H1 (cell line): ENCODE data around the gene ALG5. TPM values are rescaled to one million over a fixed set of nuclear protein-coding genes. Genes with fewer than 3 reads are reported as not detected.

ENCODE experiments used
- CTCF ChIA-PET: fragments of 300-600 bp; sonication (Branson Sonifier 250); formaldehyde crosslinking; loops from one replicate; lab custom pipeline; 2021; ENCODE audit not compliant: partially characterized antibody; lab: Charles Lee
- POLR2A ChIA-PET: fragments of 300-600 bp; sonication (Branson Sonifier 250); formaldehyde crosslinking; loops from one replicate; lab custom pipeline; 2021; ENCODE audit warnings: inconsistent platforms; ENCODE audit not compliant: partially characterized antibody; lab: Charles Lee
- DNase-seq, 2 experiments: peaks; one replicate each; pipeline versions ENCODE4 v3.0.0 to v3.0.0-alpha.2; 2010 to 2022; ENCODE audit warnings: low spot score in 2 of 2, low read depth in 1 of 2, mixed read lengths in 1 of 2
- FAIRE-seq: peaks from 2 replicates; lab custom pipeline; 2011; peaks lifted over from hg19 to GRCh38; lab: Jason Lieb, UNC
- H2AFZ ChIP-seq: 2 replicates; pipeline ENCODE4 v1.8.1; 2012; ENCODE audit warnings: low read length, inconsistent platforms
- H2AK5ac ChIP-seq: 2 replicates; pipeline ENCODE4 v1.6.1; 2013; ENCODE audit warnings: low read depth, low read length
- H2BK120ac ChIP-seq: replicated peaks from 2 replicates; pipeline ENCODE3; 2013; ENCODE audit warnings: low read depth, low read length, inconsistent platforms
- H2BK12ac ChIP-seq: 2 replicates; pipeline ENCODE4 v1.6.1; 2013; ENCODE audit warnings: low read depth, low read length
- H2BK15ac ChIP-seq: 2 replicates; pipeline ENCODE4 v1.6.1; 2013; ENCODE audit warnings: low read length
- H2BK20ac ChIP-seq: 2 replicates; pipeline ENCODE4 v1.6.1; 2013; ENCODE audit warnings: low read length
- H2BK5ac ChIP-seq: 2 replicates; pipeline ENCODE4 v1.6.1; 2013; ENCODE audit warnings: low read depth, low read length
- H3K14ac ChIP-seq: 2 replicates; pipeline ENCODE4 v1.6.1; 2013; ENCODE audit warnings: inconsistent platforms; ENCODE audit not compliant: insufficient read length
- H3K18ac ChIP-seq: 2 replicates; pipeline ENCODE4 v1.6.1; 2013; ENCODE audit warnings: low read length; ENCODE audit errors: extremely low read depth
- H3K23ac ChIP-seq: 2 replicates; pipeline ENCODE4 v1.6.1; 2013; ENCODE audit warnings: inconsistent platforms; ENCODE audit not compliant: insufficient read length
- H3K23me2 ChIP-seq: 2 replicates; pipeline ENCODE4 v1.6.1; 2013; ENCODE audit warnings: low read depth, low read length
- H3K27ac ChIP-seq: 2 replicates; pipeline ENCODE4 v1.6.1; 2011; ENCODE audit warnings: low read depth, low read length, inconsistent platforms
- H3K27me3 ChIP-seq, 4 experiments: replicated peaks in 1 of 4; 1 replicate in 1 of 4; 2 replicates in 3 of 4; pipeline versions ENCODE4 v1.6.1 to v1.8.1; 2011 to 2013; ENCODE audit warnings: low read length in 3 of 4, mild to moderate bottlenecking in 3 of 4, inconsistent platforms in 2 of 4, mixed read lengths in 2 of 4, moderate library complexity in 1 of 4; ENCODE audit not compliant: control insufficient read depth in 3 of 4, insufficient read depth in 3 of 4; ENCODE audit errors: extremely low read depth in 1 of 4
- H3K36me3 ChIP-seq, 4 experiments: 2 replicates each; pipeline versions ENCODE4 v1.6.1 to v1.8.1; 2011 to 2013; ENCODE audit warnings: mild to moderate bottlenecking in 4 of 4, low read length in 3 of 4, moderate library complexity in 2 of 4, control low read depth in 1 of 4, inconsistent platforms in 1 of 4; ENCODE audit not compliant: insufficient read depth in 4 of 4, control insufficient read depth in 2 of 4
- H3K4ac ChIP-seq: replicated peaks from 2 replicates; pipeline ENCODE3; 2013; ENCODE audit warnings: low read length, low read depth, mixed read lengths, inconsistent platforms; ENCODE audit not compliant: insufficient read length
- H3K4me1 ChIP-seq, 4 experiments: replicated peaks in 1 of 4; 1 replicate in 1 of 4; 2 replicates in 3 of 4; pipeline versions ENCODE4 v1.6.1 to v1.8.1; 2011 to 2013; ENCODE audit warnings: low read length in 3 of 4, inconsistent platforms in 2 of 4, mixed read lengths in 1 of 4; ENCODE audit not compliant: insufficient read depth in 4 of 4, control insufficient read depth in 3 of 4
- H3K4me2 ChIP-seq, 2 experiments: 2 replicates each; pipeline versions ENCODE4 v1.6.1 to v1.8.1; 2011 to 2013; ENCODE audit warnings: low read depth in 2 of 2, low read length in 2 of 2, control low read depth in 1 of 2, inconsistent platforms in 1 of 2, mild to moderate bottlenecking in 1 of 2; ENCODE audit not compliant: insufficient read depth in 1 of 2
- H3K4me3 ChIP-seq, 4 experiments: fragments of 200-600, 300-600 bp in 1 of 4; sonication (generic), shearing (Covaris generic), sonication (Bioruptor Twin) in 1 of 4; 2 replicates each; pipeline versions ENCODE4 v1.5.1 to v1.8.1; 2011 to 2016; ENCODE audit warnings: low read length in 4 of 4, low read depth in 3 of 4, control low read depth in 2 of 4, inconsistent platforms in 2 of 4, mild to moderate bottlenecking in 2 of 4, mixed read lengths in 1 of 4, moderate library complexity in 1 of 4; ENCODE audit not compliant: insufficient read depth in 2 of 4; ENCODE audit errors: extremely low read depth in 1 of 4
- H3K56ac ChIP-seq: replicated peaks from 2 replicates; pipeline ENCODE3; 2013; ENCODE audit warnings: low read depth, mild to moderate bottlenecking, mixed read lengths, low read length, inconsistent platforms; ENCODE audit not compliant: insufficient read length
- H3K79me1 ChIP-seq: 2 replicates; pipeline ENCODE4 v1.6.1; 2013; ENCODE audit warnings: low read depth, low read length, control low read depth
- H3K79me2 ChIP-seq, 2 experiments: 2 replicates each; pipeline versions ENCODE4 v1.6.1 to v1.8.1; 2012 to 2013; ENCODE audit warnings: low read length in 2 of 2, mild to moderate bottlenecking in 2 of 2, inconsistent platforms in 1 of 2; ENCODE audit not compliant: insufficient read depth in 2 of 2, control insufficient read depth in 1 of 2
- H3K9ac ChIP-seq, 4 experiments: replicated peaks in 1 of 4; 1 replicate in 1 of 4; 2 replicates in 3 of 4; pipeline versions ENCODE4 v1.6.1 to v1.8.1; 2011 to 2013; ENCODE audit warnings: low read depth in 3 of 4, low read length in 3 of 4, control low read depth in 2 of 4, mild to moderate bottlenecking in 2 of 4, moderate library complexity in 2 of 4, inconsistent platforms in 1 of 4; ENCODE audit errors: extremely low read depth in 1 of 4
- H3K9me3 ChIP-seq, 2 experiments: 2 replicates each; pipeline versions ENCODE4 v1.6.1 to v1.8.1; 2012 to 2013; ENCODE audit warnings: mild to moderate bottlenecking in 2 of 2, moderate library complexity in 2 of 2, control low read depth in 1 of 2, inconsistent platforms in 1 of 2, low read depth in 1 of 2, low read length in 1 of 2, mixed read lengths in 1 of 2; ENCODE audit not compliant: insufficient read depth in 2 of 2
- H4K20me1 ChIP-seq, 2 experiments: replicated peaks in 1 of 2; 2 replicates each; pipeline versions ENCODE3 to v1.8.1; 2011 to 2013; ENCODE audit warnings: inconsistent platforms in 2 of 2, low read length in 2 of 2, mild to moderate bottlenecking in 1 of 2; ENCODE audit not compliant: insufficient read depth in 2 of 2, control insufficient read depth in 1 of 2
- H4K5ac ChIP-seq: 2 replicates; pipeline ENCODE4 v1.6.1; 2013; ENCODE audit warnings: low read length, low read depth, mixed read lengths, inconsistent platforms; ENCODE audit not compliant: insufficient read length
- H4K8ac ChIP-seq: 2 replicates; pipeline ENCODE4 v1.8.0; 2013; ENCODE audit warnings: mild to moderate bottlenecking, moderate library complexity, low read length, inconsistent platforms; ENCODE audit not compliant: insufficient read depth; ENCODE audit errors: extremely low read depth
- H4K91ac ChIP-seq: replicated peaks from 2 replicates; pipeline ENCODE3; 2013; ENCODE audit warnings: low read length, mixed read lengths, inconsistent platforms; ENCODE audit not compliant: insufficient read length
- ASH2L ChIP-seq: fragments of 200-600, 300-600 bp; sonication (generic); IDR thresholded peaks from one replicate; pipeline ENCODE4 v1.7.1; 2017; ENCODE audit warnings: low read length
- CBX5 ChIP-seq: fragments of 300-800, 300-1000 bp; sonication (generic); IDR thresholded peaks from 2 replicates; pipeline ENCODE4 v1.7.1; 2016; ENCODE audit warnings: antibody characterized with exemption, low read length, low read depth
- CBX8 ChIP-seq: fragments of 300-800, 300-1000 bp; sonication (generic); IDR thresholded peaks from 2 replicates; pipeline ENCODE4 v1.7.1; 2016; ENCODE audit warnings: low read depth, low read length, borderline replicate concordance
- CEBPB ChIP-seq: IDR thresholded peaks from 2 replicates; pipeline ENCODE4 v1.6.1; 2012; ENCODE audit warnings: low read depth, low read length
- CHD1 ChIP-seq: IDR thresholded peaks from 2 replicates; pipeline ENCODE4 v1.6.1; 2012; ENCODE audit warnings: low read depth, low read length, improper control_type of control experiment
- HDAC2 ChIP-seq, 2 experiments: fragments of 300-600 bp in 1 of 2; sonication (generic) in 1 of 2; IDR thresholded peaks; 2 replicates each; pipeline ENCODE4 v1.6.1; 2011 to 2012; ENCODE audit warnings: low read depth in 2 of 2, low read length in 2 of 2, mild to moderate bottlenecking in 2 of 2, moderate library complexity in 2 of 2, borderline replicate concordance in 1 of 2, inconsistent platforms in 1 of 2
- KDM4A ChIP-seq: IDR thresholded peaks from one replicate; pipeline ENCODE4 v1.7.1; 2012; ENCODE audit warnings: low read depth, mild to moderate bottlenecking, moderate library complexity, low read length, inconsistent platforms; ENCODE audit not compliant: severe bottlenecking
- MAX ChIP-seq: IDR thresholded peaks from 2 replicates; pipeline ENCODE4 v1.6.1; 2012; ENCODE audit warnings: inconsistent platforms
- NANOG ChIP-seq: IDR thresholded peaks from 2 replicates; pipeline ENCODE4 v1.6.1; 2011; ENCODE audit warnings: low read length, low read depth, mild to moderate bottlenecking, inconsistent platforms; ENCODE audit not compliant: insufficient read depth, poor library complexity, severe bottlenecking
- NRF1 ChIP-seq: IDR thresholded peaks from 2 replicates; pipeline ENCODE4 v1.6.1; 2011; ENCODE audit warnings: mild to moderate bottlenecking, low read depth, low read length, improper control_type of control experiment
- POLR2A ChIP-seq, 2 experiments: IDR thresholded peaks; 1 replicate in 1 of 2; 2 replicates in 1 of 2; pipeline ENCODE4 v1.6.1; 2011; ENCODE audit warnings: low read depth in 2 of 2, low read length in 2 of 2, mild to moderate bottlenecking in 2 of 2; ENCODE audit errors: control extremely low read depth in 1 of 2
- RNF2 ChIP-seq: fragments of 200-900, 300-1000 bp; sonication (generic); IDR thresholded peaks from 2 replicates; pipeline ENCODE4 v1.7.1; 2016; ENCODE audit warnings: borderline replicate concordance, low read depth, mild to moderate bottlenecking, antibody characterized with exemption, low read length; ENCODE audit not compliant: poor library complexity, severe bottlenecking; ENCODE audit errors: missing control alignments
- SIN3A ChIP-seq, 2 experiments: IDR thresholded peaks in 1 of 2; conservative IDR thresholded peaks in 1 of 2; 2 replicates each; pipeline ENCODE4 v1.6.1; 2011 to 2012; ENCODE audit warnings: low read length in 2 of 2, improper control_type of control experiment in 1 of 2, low read depth in 1 of 2, mild to moderate bottlenecking in 1 of 2
- SP1 ChIP-seq: IDR thresholded peaks from 2 replicates; pipeline ENCODE4 v1.6.1; 2011; ENCODE audit warnings: low read depth, low read length
- WGBS, 2 experiments: shearing (Covaris generic) in 1 of 2; methylation state at CpG; one replicate each; pipeline versions ENCODE4 v1.1.6 to v1.1.7; 2013 to 2015; ENCODE audit warnings: low lambda C conversion rate in 2 of 2, mixed read lengths in 2 of 2, inconsistent platforms in 1 of 2, low coverage in 1 of 2, missing lambda C conversion rate in 1 of 2; ENCODE audit not compliant: insufficient replicate concordance in 2 of 2, insufficient coverage in 1 of 2, insufficient read length in 1 of 2; ENCODE audit errors: extremely low coverage in 1 of 2, missing lambda C conversion rate in 1 of 2; 5-methylcytosine and 5-hydroxymethylcytosine counted together
- polyA plus RNA-seq, 7 experiments: library from polyadenylated mRNA; depleted of rRNA in 3 of 7; stranded (reverse) in 5 of 7; unstranded in 2 of 7; fragments of >200 nt in 5 of 7; fragments of 200-250 nt in 2 of 7; gene quantifications; 1 replicate in 5 of 7; 2 replicates in 1 of 7; 4 replicates in 1 of 7; pipeline versions ENCODE4 v1.2.1 to v1.2.3, GENCODE V29; 2011 to 2013; ENCODE audit warnings: missing spikeins in 2 of 7, mixed read lengths in 2 of 7
- total RNA-seq: library from RNA; stranded (reverse); fragmentation: NEBNext Ultra II Directional; extraction: Animal tissue kit (Norgen Biotek cat#: 25700); gene quantifications from 2 replicates; pipeline ENCODE4 v1.2.1, GENCODE V29; 2021

Gene ALG5
- total and polyA plus RNA-seq, 2 of the 8 experiments (the other 6 are each of a cell fraction or from before 2014, with no cell fraction given): 15.0 to 24.3 TPM

- no peaks in the 10 kb centered on the region for H3K79me2 ChIP-seq
- no peak overlapping the region for H3K14ac ChIP-seq
- FAIRE-seq (no peak), DNase-seq (no peak)
- no peaks in the 10 kb centered on the region for H3K9me3 ChIP-seq
- H4K91ac ChIP-seq: no peak overlapping the region
- ChIA-PET CTCF (no interaction called here), POLR2A (interaction anchor here (1.7 kb wide), 1 partner anchor 19 kb away, joined by 3 read pairs; no protein-coding TSS in a partner anchor)
- H3K56ac ChIP-seq: no peak overlapping the region
- H3K4me2 ChIP-seq: no peak overlapping the region
- peaks cover 2 to 4% of the 10 kb centered on the region in 2 experiments for H4K20me1 ChIP-seq
- no peak overlapping the region for H3K27ac ChIP-seq
- no peak overlapping the region for H4K5ac ChIP-seq
- H3K18ac ChIP-seq: no peak overlapping the region
- WGBS, 2 experiments: 94% methylated on average over 4 of the region's 4 CpGs; no CpG with 5 or more reads in 1 of the 2 experiments
- TF ChIP-seq CHD1 (no peak), CBX8 (no peak), SIN3A (conservative IDR thresholded peaks at IDR 0.05 in 1 of 2, IDR thresholded peaks at IDR 0.05 in 1 of 2; ENCODE audit: low read depth in 1 of 2, low read length in 2 of 2) (no peak), POLR2A (IDR thresholded peaks at IDR 0.05; ENCODE audit: control extremely low read depth in 1 of 2, low read depth in 2 of 2, low read length in 2 of 2) (no peak), SP1 (no peak), NRF1 (no peak), MAX (no peak), CBX5 (no peak), HDAC2 (IDR thresholded peaks at IDR 0.05; ENCODE audit: borderline replicate concordance in 1 of 2, low read depth in 2 of 2, low read length in 2 of 2) (no peak), RNF2 (no peak), CEBPB (no peak), KDM4A (no peak), ASH2L (no peak), NANOG (no peak)
- no peak overlapping the region for H2BK5ac ChIP-seq
- H3K9ac ChIP-seq: no peak overlapping the region
- peaks cover 0 to 1% (median 0%) of the 10 kb centered on the region in 4 experiments; a peak in 1 of 7 replicates for H3K27me3 ChIP-seq
- H3K4me1 ChIP-seq: no peaks in the 10 kb centered on the region
- H2BK12ac ChIP-seq: no peak overlapping the region
- H3K79me1 ChIP-seq: no peaks in the 10 kb centered on the region
- H3K4me3 ChIP-seq: no peak overlapping the region
- peaks cover 21 to 93% (median 45%) of the 10 kb centered on the region in 4 experiments for H3K36me3 ChIP-seq
- no peak overlapping the region for H2AK5ac ChIP-seq
- H2BK120ac ChIP-seq: no peak overlapping the region
- no peak overlapping the region for H2BK15ac ChIP-seq
- no peak overlapping the region for H2AFZ ChIP-seq
- H3K23me2 ChIP-seq: no peaks in the 10 kb centered on the region
- H3K23ac ChIP-seq: no peak overlapping the region
- H2BK20ac ChIP-seq: no peak overlapping the region
- no peak overlapping the region for H3K4ac ChIP-seq
- no peak overlapping the region for H4K8ac ChIP-seq
These were observed 30.5 kb upstream of the ALG5 start for GRCh38 chr13:37029617-37030016.
